22Rv1 (cell line): ENCODE measurements around the gene JADE1.

ENCODE experiments used
- ZFX ChIP-seq: fragments of 450-650 bp; IDR thresholded peaks from 2 replicates; pipeline ENCODE4 v1.6.1; 2017; ENCODE audit warnings: antibody characterized with exemption, borderline replicate concordance
- TF ChIP-seq, protein P1 (sequence below): fragments of 450-650 bp; IDR thresholded peaks from 2 replicates; pipeline ENCODE4 v1.5.1; 2017; ENCODE audit warnings: mild to moderate bottlenecking

GRCh38 chr4:128796934-128797333 lies 12.6 kb upstream of the JADE1 start:
- TF ChIP-seq, protein P1, sequence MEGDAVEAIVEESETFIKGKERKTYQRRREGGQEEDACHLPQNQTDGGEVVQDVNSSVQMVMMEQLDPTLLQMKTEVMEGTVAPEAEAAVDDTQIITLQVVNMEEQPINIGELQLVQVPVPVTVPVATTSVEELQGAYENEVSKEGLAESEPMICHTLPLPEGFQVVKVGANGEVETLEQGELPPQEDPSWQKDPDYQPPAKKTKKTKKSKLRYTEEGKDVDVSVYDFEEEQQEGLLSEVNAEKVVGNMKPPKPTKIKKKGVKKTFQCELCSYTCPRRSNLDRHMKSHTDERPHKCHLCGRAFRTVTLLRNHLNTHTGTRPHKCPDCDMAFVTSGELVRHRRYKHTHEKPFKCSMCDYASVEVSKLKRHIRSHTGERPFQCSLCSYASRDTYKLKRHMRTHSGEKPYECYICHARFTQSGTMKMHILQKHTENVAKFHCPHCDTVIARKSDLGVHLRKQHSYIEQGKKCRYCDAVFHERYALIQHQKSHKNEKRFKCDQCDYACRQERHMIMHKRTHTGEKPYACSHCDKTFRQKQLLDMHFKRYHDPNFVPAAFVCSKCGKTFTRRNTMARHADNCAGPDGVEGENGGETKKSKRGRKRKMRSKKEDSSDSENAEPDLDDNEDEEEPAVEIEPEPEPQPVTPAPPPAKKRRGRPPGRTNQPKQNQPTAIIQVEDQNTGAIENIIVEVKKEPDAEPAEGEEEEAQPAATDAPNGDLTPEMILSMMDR: no peak
- TF ChIP-seq ZFX: no peak
